Spleen (tissue), 11 donors: ENCODE data around the gene TCTA. TPM values are rescaled to one million over a fixed set of nuclear protein-coding genes. Genes with fewer than 3 reads are reported as not detected.
"Not testable (repeated sequence)": the region's sequence is repeated elsewhere in the genome, so short reads cannot be mapped to it uniquely, and the experiment has no call there.

Experiments used
- DNase-seq: peaks from one replicate; pipeline ENCODE4 v3.0.0-alpha.2; 2020
- H3K27ac ChIP-seq, 8 donors: fragments of 200-600 bp; sonication (generic) in 7 of 8; 1 replicate in 4 of 8; 2 replicates in 4 of 8; pipeline versions ENCODE4 v1.5.0 to v1.8.0; 2016 to 2021; ENCODE audit warnings: inconsistent platforms in 4 of 8, mild to moderate bottlenecking in 4 of 8, moderate library complexity in 1 of 8
- H3K27me3 ChIP-seq, 7 donors: fragments of 200-600 bp; sonication (generic) in 6 of 7; replicated peaks in 1 of 7; 1 replicate in 4 of 7; 2 replicates in 3 of 7; pipeline versions ENCODE4 v1.5.0 to v1.8.0; 2016 to 2021; ENCODE audit warnings: inconsistent platforms in 3 of 7, mild to moderate bottlenecking in 1 of 7
- H3K36me3 ChIP-seq, 6 donors: fragments of 200-600 bp; sonication (generic) in 5 of 6; 1 replicate in 4 of 6; 2 replicates in 2 of 6; pipeline versions ENCODE4 v1.5.0 to v1.8.0; 2016 to 2021; ENCODE audit warnings: inconsistent platforms in 2 of 6
- H3K4me1 ChIP-seq, 6 donors: fragments of 200-600 bp; sonication (generic) in 5 of 6; 1 replicate in 3 of 6; 2 replicates in 3 of 6; pipeline versions ENCODE4 v1.5.0 to v1.8.0; 2016 to 2021; ENCODE audit warnings: inconsistent platforms in 3 of 6
- H3K4me3 ChIP-seq, 8 donors: fragments of 200-600 bp; sonication (generic) in 7 of 8; 1 replicate in 4 of 8; 2 replicates in 4 of 8; pipeline versions ENCODE4 v1.5.0 to v1.8.0; 2016 to 2021; ENCODE audit warnings: inconsistent platforms in 4 of 8, mild to moderate bottlenecking in 4 of 8, moderate library complexity in 2 of 8
- H3K9me3 ChIP-seq, 8 donors: fragments of 200-600 bp; sonication (generic) in 7 of 8; 1 replicate in 4 of 8; 2 replicates in 4 of 8; pipeline versions ENCODE4 v1.5.0 to v1.8.0; 2016 to 2021; ENCODE audit warnings: inconsistent platforms in 4 of 8
- CTCF ChIP-seq, 11 experiments: fragments of 200-600 bp in 7 of 11; fragments of 450-650 bp in 4 of 11; sonication (generic) in 4 of 11; IDR thresholded peaks in 8 of 11; conservative IDR thresholded peaks in 3 of 11; 1 replicate in 7 of 11; 2 replicates in 4 of 11; pipeline versions ENCODE4 v1.4.0 to v1.8.0; 2016 to 2021; ENCODE audit warnings: antibody characterized with exemption in 11 of 11, inconsistent platforms in 4 of 11, mild to moderate bottlenecking in 1 of 11
- POLR2A ChIP-seq, 3 donors: fragments of 450-650 bp; IDR thresholded peaks; one replicate each; pipeline ENCODE4 v1.5.1; 2017; ENCODE audit warnings: antibody characterized with exemption in 3 of 3, mild to moderate bottlenecking in 1 of 3
- POLR2AphosphoS5 ChIP-seq, 3 donors: sonication (generic); formaldehyde crosslinking; IDR thresholded peaks; one replicate each; pipeline ENCODE4 v1.5.1; 2017; ENCODE audit warnings: antibody characterized with exemption in 3 of 3
- WGBS, 5 donors: extraction: QIAGEN DNeasy Blood & Tissue Kit in 3 of 5; methylation state at CpG; one replicate each; pipeline versions ENCODE4 v1.1.5 to v1.1.7; 2013 to 2018; 5-methylcytosine and 5-hydroxymethylcytosine counted together
- intact Hi-C: fragments of 100-400 bp; cut with DNase I; formaldehyde crosslinking; loops from one replicate; pipeline ENCODE4 v1.15.0; 2023; ENCODE audit warnings: low total_unique reads
- polyA plus RNA-seq, 3 donors: library from polyadenylated mRNA; stranded (reverse); fragments of 200-250 nt; gene quantifications; one replicate each; pipeline ENCODE4 v1.2.1, GENCODE V29; 2013
- total RNA-seq, 7 donors: library from RNA; depleted of rRNA in 3 of 7; stranded (reverse); fragments of >200 nt in 3 of 7; fragmentation: NEBNext Ultra II Directional in 4 of 7; extraction: Animal tissue kit (Norgen Biotek cat#: 25700) in 4 of 7; gene quantifications; one replicate each; pipeline versions ENCODE4 v1.1.0 to v1.2.1, GENCODE V29; 2016 to 2021
- donor health status: healthy with polysubstance abuse.
- donor health status: DM: no; HTN: no; CAD: no; lungs with moderate emphysema.
- donor health status: DM: no; HTN: no; CAD: no.
- donor health status: Bipolar disorder and iron deficiency.
- donor health status: healthy.
- donor health status: DM: no; HTN: no; CAD: no.
- donor health status: DM: yes; HTN: yes; CAD: no.

TCTA gene
- total and polyA plus RNA-seq, 10 donors = 18.2 to 39.4 (median 27.8) TPM

GRCh38 chr3:49401766-49402165, 10.5 kb upstream of the TCTA start:
- Histone ChIP-seq H3K36me3 (peaks cover 0 to 50% (median 15%) of the 10 kb centered on the region in 6 donors), H3K27ac (peak overlapping the region in 4 of 8 donors; percentile 12 to 69 (median 28)), H3K27me3 (no peaks in the 10 kb centered on the region), H3K4me1 (peaks cover 54 to 99% (median 88%) of the 10 kb centered on the region in 6 donors), H3K4me3 (no peak overlapping the region), H3K9me3 (no peaks in the 10 kb centered on the region)
- TF ChIP-seq POLR2A (IDR thresholded peaks at IDR 0.05) = no peak
- no peak for TF ChIP-seq CTCF (IDR thresholded peaks at IDR 0.05 in 8 of 11, conservative IDR thresholded peaks at IDR 0.05 in 3 of 11)
- no peak for TF ChIP-seq POLR2AphosphoS5 (IDR thresholded peaks at IDR 0.05)
- intact Hi-C loops = no loop called here
- WGBS, 5 donors = 75 to 94% (median 91%) methylated on average over 2 of the region's 2 CpGs
- DNase-seq = no peak

- Histone ChIP-seq H3K36me3 (peaks cover 0 to 40% (median 12%) of the 10 kb centered on the region in 6 donors), H3K4me3 (no peak overlapping the region), H3K27me3 (no peaks in the 10 kb centered on the region), H3K9me3 (no peaks in the 10 kb centered on the region), H3K27ac (no peak overlapping the region), H3K4me1 (peaks cover 57 to 99% (median 89%) of the 10 kb centered on the region in 6 donors)
- TF ChIP-seq POLR2A (IDR thresholded peaks at IDR 0.05) (no peak), CTCF (IDR thresholded peaks at IDR 0.05 in 8 of 11, conservative IDR thresholded peaks at IDR 0.05 in 3 of 11) (no peak), POLR2AphosphoS5 (IDR thresholded peaks at IDR 0.05) (no peak)
- 77 to 96% (median 95%) methylated on average over 5 of the region's 5 CpGs for WGBS, 5 donors
- intact Hi-C loops = no loop called here
- peak; percentile 10 for DNase-seq
Observed at GRCh38 chr3:49403891-49404290, 8.3 kb upstream of the TCTA start.

GRCh38 chr3:49405570-49405969, 6.7 kb upstream of the TCTA start:
- peak overlapping the region in 5 of 8 donors; percentile 4 to 100 (median 66) for H3K27ac ChIP-seq
- intact Hi-C loops, H3K27me3 ChIP-seq, H3K4me3 ChIP-seq, H3K9me3 ChIP-seq: not testable (repeated sequence)
- WGBS, 5 donors = 57 to 79% (median 77%) methylated on average over 9 of the region's 9 CpGs
- DNase-seq = peak; percentile 9
- H3K36me3 ChIP-seq = peaks cover 0 to 40% (median 12%) of the 10 kb centered on the region in 6 donors
- peaks cover 60 to 99% (median 90%) of the 10 kb centered on the region in 6 donors for H3K4me1 ChIP-seq

GRCh38 chr3:49406571-49407565, 5.4 kb upstream of the TCTA start:
- H3K4me1 ChIP-seq = peaks cover 54 to 91% (median 78%) of the 10 kb centered on the region in 6 donors

More at GRCh38 chr3:49406571-49407565, 5.4 kb upstream of the TCTA start:
- peak; percentile 51 for DNase-seq
- Histone ChIP-seq H3K27me3 (no peaks in the 10 kb centered on the region), H3K27ac (peak overlapping the region in 7 of 8 donors; percentile 15 to 100 (median 60)), H3K4me3 (no peak overlapping the region), H3K9me3 (no peaks in the 10 kb centered on the region), H3K36me3 (peaks cover 0 to 31% (median 11%) of the 10 kb centered on the region in 6 donors)
- intact Hi-C loops = no loop called here
- 48 to 66% (median 51%) methylated on average over 17 of the region's 17 CpGs for WGBS, 5 donors
- TF ChIP-seq POLR2A (IDR thresholded peaks at IDR 0.05) (no peak), CTCF (IDR thresholded peaks at IDR 0.05 in 8 of 11, conservative IDR thresholded peaks at IDR 0.05 in 3 of 11) (no peak), POLR2AphosphoS5 (IDR thresholded peaks at IDR 0.05) (no peak)
